Endothelial cell (in vitro differentiated cells): ENCODE measurements around the gene ETNK2. TPM values are rescaled to one million over a fixed set of nuclear protein-coding genes. Genes with fewer than 3 reads are reported as not detected.

Experiments
- DNase-seq: peaks from one replicate; pipeline ENCODE4 v3.0.0; 2021; ENCODE audit warnings: low spot score
- H3K27ac Mint-ChIP-seq: one replicate; pipeline ENCODE4 v1.8.0; 2021; ENCODE audit warnings: mixed read lengths, inconsistent platforms; ENCODE audit not compliant: unreplicated experiment
- H3K27me3 Mint-ChIP-seq: one replicate; pipeline ENCODE4 v1.8.0; 2021; ENCODE audit warnings: mild to moderate bottlenecking, moderate library complexity, mixed read lengths, inconsistent platforms; ENCODE audit not compliant: unreplicated experiment
- H3K36me3 Mint-ChIP-seq: one replicate; pipeline ENCODE4 v1.8.0; 2021; ENCODE audit warnings: mild to moderate bottlenecking, low read depth, mixed read lengths, inconsistent platforms; ENCODE audit not compliant: unreplicated experiment
- H3K4me1 Mint-ChIP-seq: one replicate; pipeline ENCODE4 v1.8.0; 2021; ENCODE audit warnings: mild to moderate bottlenecking, mixed read lengths, inconsistent platforms; ENCODE audit not compliant: unreplicated experiment
- H3K4me3 Mint-ChIP-seq: one replicate; pipeline ENCODE4 v1.8.0; 2021; ENCODE audit warnings: mild to moderate bottlenecking, mixed read lengths, inconsistent platforms; ENCODE audit not compliant: unreplicated experiment
- H3K9me3 Mint-ChIP-seq: one replicate; pipeline ENCODE4 v1.8.0; 2021; ENCODE audit warnings: mixed read lengths, inconsistent platforms; ENCODE audit not compliant: unreplicated experiment
- total RNA-seq: library from RNA; stranded (reverse); fragmentation: NEBNext Ultra II Directional; extraction: Animal tissue kit (Norgen Biotek cat#: 25700); gene quantifications from one replicate; pipeline ENCODE4 v1.2.1, GENCODE V29; 2021; ENCODE audit not compliant: unreplicated experiment
- TF ChIP-seq, protein P1 (sequence below): fragments of 200-600 bp; sonication (generic); IDR thresholded peaks from one replicate; pipeline ENCODE4 v1.5.0; 2021; ENCODE audit warnings: antibody characterized with exemption; ENCODE audit not compliant: unreplicated experiment

ETNK2 gene
- total RNA-seq, 1 donor from 2014 or later, result 15.9 TPM

DNA sequence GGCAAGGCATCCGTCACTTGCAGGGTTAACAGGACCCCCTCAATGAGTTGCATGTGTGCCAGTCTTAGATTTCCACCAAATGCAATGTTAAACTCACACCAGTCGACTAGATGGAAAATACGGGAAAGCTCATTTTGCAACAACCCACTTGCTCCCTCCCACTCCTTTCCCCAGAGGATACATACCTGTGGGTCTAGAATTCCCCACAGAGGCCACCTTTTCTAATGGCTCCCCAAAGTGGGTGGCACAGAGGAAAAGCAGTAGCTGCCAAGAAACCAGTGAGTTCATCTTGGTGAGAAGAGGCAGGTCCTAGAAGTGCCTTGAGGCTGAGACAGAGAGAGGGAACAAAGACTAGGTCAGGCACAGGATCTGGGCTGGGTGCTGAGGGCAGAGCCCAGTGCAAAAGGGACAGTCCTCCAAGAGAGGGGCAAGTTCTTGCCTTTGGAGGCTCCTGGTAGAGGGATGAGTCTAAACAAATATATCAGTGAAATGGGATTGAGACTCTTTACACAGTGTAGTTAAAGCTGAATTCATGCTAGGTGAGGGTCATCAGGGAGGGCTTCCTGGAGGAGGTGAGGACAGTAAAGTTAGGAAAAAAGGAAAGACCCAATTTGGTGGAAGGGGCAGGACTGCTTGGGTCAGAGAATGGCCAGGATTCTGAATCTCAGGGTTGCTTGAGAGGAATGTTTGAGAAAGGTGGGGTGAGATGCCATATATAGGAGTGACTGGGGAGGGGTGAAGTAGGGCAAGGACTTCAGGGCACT is 40.9 kb upstream of the ETNK2 start:
- TF ChIP-seq, protein P1, sequence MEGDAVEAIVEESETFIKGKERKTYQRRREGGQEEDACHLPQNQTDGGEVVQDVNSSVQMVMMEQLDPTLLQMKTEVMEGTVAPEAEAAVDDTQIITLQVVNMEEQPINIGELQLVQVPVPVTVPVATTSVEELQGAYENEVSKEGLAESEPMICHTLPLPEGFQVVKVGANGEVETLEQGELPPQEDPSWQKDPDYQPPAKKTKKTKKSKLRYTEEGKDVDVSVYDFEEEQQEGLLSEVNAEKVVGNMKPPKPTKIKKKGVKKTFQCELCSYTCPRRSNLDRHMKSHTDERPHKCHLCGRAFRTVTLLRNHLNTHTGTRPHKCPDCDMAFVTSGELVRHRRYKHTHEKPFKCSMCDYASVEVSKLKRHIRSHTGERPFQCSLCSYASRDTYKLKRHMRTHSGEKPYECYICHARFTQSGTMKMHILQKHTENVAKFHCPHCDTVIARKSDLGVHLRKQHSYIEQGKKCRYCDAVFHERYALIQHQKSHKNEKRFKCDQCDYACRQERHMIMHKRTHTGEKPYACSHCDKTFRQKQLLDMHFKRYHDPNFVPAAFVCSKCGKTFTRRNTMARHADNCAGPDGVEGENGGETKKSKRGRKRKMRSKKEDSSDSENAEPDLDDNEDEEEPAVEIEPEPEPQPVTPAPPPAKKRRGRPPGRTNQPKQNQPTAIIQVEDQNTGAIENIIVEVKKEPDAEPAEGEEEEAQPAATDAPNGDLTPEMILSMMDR, result no peak
- no peaks in the 10 kb centered on the region for H3K36me3 Mint-ChIP-seq
- no peak for DNase-seq
- H3K27ac Mint-ChIP-seq, result no peak overlapping the region
- no peak overlapping the region for H3K4me3 Mint-ChIP-seq
- H3K4me1 Mint-ChIP-seq, result peaks cover 7% of the 10 kb centered on the region
- H3K9me3 Mint-ChIP-seq, result no peaks in the 10 kb centered on the region
- peaks cover 18% of the 10 kb centered on the region for H3K27me3 Mint-ChIP-seq

DNA sequence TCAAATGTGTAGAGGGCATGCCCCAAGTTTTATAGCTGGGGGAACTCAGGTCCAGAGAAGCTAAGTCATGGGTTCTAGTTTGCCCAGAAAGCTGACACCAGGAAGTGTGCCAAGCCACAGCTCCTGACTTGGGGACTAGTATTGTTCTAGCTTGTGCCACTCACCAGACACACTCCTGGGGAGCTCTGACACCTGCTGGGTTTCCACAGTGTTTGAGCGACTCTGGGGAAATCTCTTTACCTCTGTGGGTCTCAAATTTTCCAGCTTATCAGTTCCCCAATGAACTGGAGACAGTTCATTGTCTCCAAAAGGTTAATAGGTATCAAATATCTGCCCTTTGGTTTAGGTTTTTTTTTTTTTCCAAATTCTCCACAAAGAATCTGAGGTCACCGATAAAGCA is 40.2 kb upstream of the ETNK2 start:
- H3K4me3 Mint-ChIP-seq, result no peak overlapping the region
- H3K27ac Mint-ChIP-seq, result no peak overlapping the region
- no peaks in the 10 kb centered on the region for H3K9me3 Mint-ChIP-seq
- TF ChIP-seq, protein P1, result no peak
- no peak for DNase-seq
- no peaks in the 10 kb centered on the region for H3K36me3 Mint-ChIP-seq
- H3K4me1 Mint-ChIP-seq, result peaks cover 7% of the 10 kb centered on the region
- H3K27me3 Mint-ChIP-seq, result peaks cover 20% of the 10 kb centered on the region

DNA sequence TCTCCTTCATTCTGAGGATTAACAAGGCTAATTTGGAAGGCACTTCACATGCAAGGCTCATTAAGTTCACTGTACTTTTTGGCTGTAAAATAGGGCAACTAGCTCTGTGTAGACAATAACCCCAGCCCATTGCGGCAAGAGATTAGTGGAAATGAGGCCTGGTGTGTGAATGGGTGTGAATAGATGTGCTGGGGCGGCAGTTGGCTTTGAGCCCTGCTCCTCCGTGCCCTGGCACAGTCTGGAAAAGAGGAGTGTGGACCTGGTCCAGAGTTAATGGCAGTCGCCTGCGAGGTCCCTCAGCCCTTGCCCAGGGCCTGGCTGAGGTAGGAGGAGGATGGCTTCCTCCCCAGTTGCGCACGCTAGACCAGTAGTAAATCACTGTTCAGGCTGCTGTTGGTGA is 39.6 kb upstream of the ETNK2 start:
- Mint-ChIP-seq H3K9me3 (no peaks in the 10 kb centered on the region), H3K4me1 (peaks cover 4% of the 10 kb centered on the region), H3K4me3 (no peak overlapping the region), H3K36me3 (no peaks in the 10 kb centered on the region), H3K27me3 (peaks cover 21% of the 10 kb centered on the region), H3K27ac (no peak overlapping the region)
- TF ChIP-seq, protein P1, result no peak
- DNase-seq, result no peak

DNA sequence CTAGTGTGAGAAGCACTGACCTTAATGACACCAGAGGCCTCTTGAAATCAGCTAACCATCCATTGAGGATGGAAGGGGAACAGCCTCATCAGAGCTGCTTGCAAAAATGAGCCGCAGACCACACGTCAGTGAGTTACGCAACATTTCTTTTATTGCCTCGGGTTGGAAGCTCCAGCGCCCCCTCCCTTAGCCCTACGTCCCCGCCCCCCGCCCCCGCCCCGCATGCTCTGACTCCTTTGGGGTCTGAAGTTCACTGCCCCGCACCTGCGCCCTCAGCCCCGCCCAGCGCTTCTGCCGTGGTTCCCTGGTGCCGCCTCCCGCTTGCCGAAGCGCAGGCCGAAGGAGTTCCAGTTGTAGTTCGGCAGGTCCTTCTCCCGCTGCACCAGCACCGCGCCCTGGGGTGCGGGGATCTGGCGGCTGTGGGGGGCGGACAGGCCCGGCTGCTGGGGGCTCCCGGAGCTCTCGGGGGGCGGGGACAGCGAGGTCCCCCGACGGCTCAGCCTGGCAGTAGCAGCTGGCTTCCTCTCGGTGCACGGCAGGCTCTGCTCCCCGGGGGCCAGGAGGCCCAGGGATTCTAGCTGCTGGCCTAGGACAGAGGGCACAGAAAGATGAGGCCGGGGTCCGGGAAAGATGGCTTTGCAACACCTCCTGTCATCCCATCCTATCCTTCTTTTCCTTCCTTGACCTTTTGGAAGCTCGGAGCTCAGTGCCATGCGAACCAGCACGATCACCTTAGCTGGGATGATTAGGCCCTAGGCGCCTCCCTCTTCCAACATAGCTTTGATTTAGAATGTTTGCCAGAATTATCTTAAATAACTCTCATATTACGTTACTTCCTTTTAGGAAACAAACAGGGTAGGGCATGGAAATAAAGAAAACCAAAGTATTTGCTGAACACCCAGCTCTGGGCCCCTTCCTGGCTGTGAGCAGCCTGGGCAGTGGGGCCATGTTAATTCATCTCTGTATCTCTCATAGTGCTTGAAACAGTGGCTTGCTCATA is 38.7 kb upstream of the ETNK2 start:
- Mint-ChIP-seq H3K27me3 (peaks cover 21% of the 10 kb centered on the region), H3K4me3 (no peak overlapping the region), H3K9me3 (no peaks in the 10 kb centered on the region), H3K36me3 (no peaks in the 10 kb centered on the region), H3K4me1 (peaks cover 4% of the 10 kb centered on the region), H3K27ac (no peak overlapping the region)
- no peak for DNase-seq
- TF ChIP-seq, protein P1, result no peak
